ENCODE data around the gene GLP1R. TPM values are rescaled to one million over a fixed set of nuclear protein-coding genes. Genes with fewer than 3 reads are reported as not detected.
A peak's percentile ranks its signal among the peaks of the same experiment; 100 is the strongest.
"Not testable (repeated sequence)": the region's sequence is repeated elsewhere in the genome, so short reads cannot be mapped to it uniquely, and the experiment has no call there.

The GLP1R gene
- total and polyA plus RNA-seq, 2 experiments from 2014 or later: 0.12 to 0.43 TPM

- H3K4me1 ChIP-seq (ENCODE audit: low read depth): no peaks in the 10 kb centered on the region
- H3K36me3 ChIP-seq: no peaks in the 10 kb centered on the region
- TF ChIP-seq CTCF (IDR thresholded peaks at IDR 0.05; ENCODE audit: low read depth, low read length): no peak
- H3K27ac ChIP-seq: no peak overlapping the region
- DNase-seq (ENCODE audit: low read depth in 1 of 2, low spot score in 1 of 2): no peak
- no peak overlapping the region for H3K4me3 ChIP-seq
- H3K9me3 ChIP-seq (ENCODE audit: low read depth): no peaks in the 10 kb centered on the region
- no peaks in the 10 kb centered on the region for H3K27me3 ChIP-seq
Observed at GRCh38 chr6:39128832-39129231, 80.3 kb downstream of the GLP1R start.

GRCh38 chr6:39130691-39131090 lies 82.1 kb downstream of the GLP1R start:
- TF ChIP-seq CTCF (IDR thresholded peaks at IDR 0.05; ENCODE audit: low read depth, low read length): no peak

GRCh38 chr6:39134761-39135160 lies 86.2 kb downstream of the GLP1R start:
- H3K27me3 ChIP-seq; H3K4me3 ChIP-seq; H3K4me1 ChIP-seq (ENCODE audit: low read depth); H3K36me3 ChIP-seq; H3K9me3 ChIP-seq (ENCODE audit: low read depth); H3K27ac ChIP-seq; DNase-seq (ENCODE audit: low read depth in 1 of 2, low spot score in 1 of 2): not testable (repeated sequence)

More at GRCh38 chr6:39130691-39131090, 82.1 kb downstream of the GLP1R start:
- no peak for DNase-seq (ENCODE audit: low read depth in 1 of 2, low spot score in 1 of 2)
- Histone ChIP-seq H3K9me3 (ENCODE audit: low read depth) (no peaks in the 10 kb centered on the region), H3K36me3 (no peaks in the 10 kb centered on the region), H3K27ac (no peak overlapping the region), H3K4me1 (ENCODE audit: low read depth) (peaks cover 4% of the 10 kb centered on the region), H3K4me3 (no peak overlapping the region), H3K27me3 (no peaks in the 10 kb centered on the region)

GRCh38 chr6:39136207-39136606 lies 87.6 kb downstream of the GLP1R start:
- H3K27ac ChIP-seq; H3K4me1 ChIP-seq (ENCODE audit: low read depth); H3K9me3 ChIP-seq (ENCODE audit: low read depth); H3K36me3 ChIP-seq; H3K4me3 ChIP-seq; H3K27me3 ChIP-seq; DNase-seq (ENCODE audit: low read depth in 1 of 2, low spot score in 1 of 2): not testable (repeated sequence)

- H3K27me3 ChIP-seq: peaks cover 6% of the 10 kb centered on the region
- no peak for TF ChIP-seq CTCF (IDR thresholded peaks at IDR 0.05; ENCODE audit: low read depth, low read length)
- H3K4me1 ChIP-seq (ENCODE audit: low read depth): peaks cover 4% of the 10 kb centered on the region
- DNase-seq (ENCODE audit: low read depth in 1 of 2, low spot score in 1 of 2): peak; percentile 57 to 93
- no peak overlapping the region for H3K27ac ChIP-seq
- no peak overlapping the region for H3K4me3 ChIP-seq
- H3K36me3 ChIP-seq: no peaks in the 10 kb centered on the region
- H3K9me3 ChIP-seq (ENCODE audit: low read depth): no peaks in the 10 kb centered on the region
Observed at GRCh38 chr6:39137245-39137644, 88.7 kb downstream of the GLP1R start.

Other genes starting within 250 kb of the GLP1R start
- 9.9 and 10.6 TPM in 2 replicates for gene SAYSD1, start 66.4 kb downstream of the GLP1R start, total RNA-seq
- gene SAYSD1, start 66.4 kb downstream of the GLP1R start, polyA plus RNA-seq: 9.9 and 12.4 TPM in 2 replicates
- gene KCNK5, start 180.7 kb downstream of the GLP1R start, total RNA-seq: 0.27 and 0.28 TPM in 2 replicates
- 0.21 TPM in 1 of 2 replicates, not detected in the other for gene KCNK5, start 180.7 kb downstream of the GLP1R start, polyA plus RNA-seq